ENCODE results near the gene ITGB4.

The ITGB4 gene

GRCh38 chr17:75785016-75785890 lies 64.0 kb downstream of the ITGB4 start:
- peak; percentile 83 for DNase-seq (ENCODE audit: low read depth in 1 of 2, low spot score in 1 of 2)

GRCh38 chr17:75791254-75791653 lies 70.0 kb downstream of the ITGB4 start:
- DNase-seq (ENCODE audit: low read depth in 1 of 2, low spot score in 1 of 2), result no peak

GRCh38 chr17:75793460-75793859 lies 72.2 kb downstream of the ITGB4 start:
- DNase-seq (ENCODE audit: low read depth in 1 of 2, low spot score in 1 of 2), result no peak

DNA sequence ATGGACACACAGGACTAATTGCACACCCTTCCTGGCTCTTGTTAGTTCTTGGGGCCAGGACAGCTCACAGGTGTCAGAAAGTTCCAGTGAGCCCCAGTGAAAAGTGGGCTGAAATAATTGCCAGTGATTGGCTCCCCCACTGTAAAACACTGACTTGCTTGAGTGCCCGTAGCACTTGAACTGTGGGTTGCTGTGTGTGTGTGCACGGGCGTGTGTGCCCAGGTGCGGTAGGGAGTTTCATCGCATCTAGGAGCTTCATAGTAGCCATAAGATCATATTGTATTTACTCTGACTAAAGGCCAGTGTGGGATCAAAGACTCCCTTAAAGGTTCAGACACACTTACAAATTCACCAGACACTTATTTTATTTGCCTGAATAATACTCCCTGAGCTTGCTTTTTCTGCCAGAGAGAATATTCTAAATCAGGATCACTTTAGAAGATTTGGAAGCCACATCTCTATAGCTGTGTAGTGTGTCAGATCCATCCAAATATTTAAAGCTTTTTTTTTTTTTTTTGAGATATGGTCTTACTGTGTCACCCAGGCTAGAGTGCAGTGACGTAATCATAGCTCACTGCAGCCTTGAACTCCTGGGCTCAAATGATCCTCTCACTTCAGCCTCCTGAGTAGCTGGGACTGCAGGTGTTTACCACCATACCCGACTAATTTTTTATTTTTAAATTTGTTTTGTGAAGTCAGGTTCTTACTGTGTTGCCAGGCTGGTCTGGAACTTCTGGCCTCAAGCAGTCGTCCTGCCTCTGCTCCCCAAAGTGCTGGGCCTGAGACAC lies 74.8 kb downstream of the ITGB4 start:
- DNase-seq (ENCODE audit: low read depth in 1 of 2, low spot score in 1 of 2), result no peak

DNA sequence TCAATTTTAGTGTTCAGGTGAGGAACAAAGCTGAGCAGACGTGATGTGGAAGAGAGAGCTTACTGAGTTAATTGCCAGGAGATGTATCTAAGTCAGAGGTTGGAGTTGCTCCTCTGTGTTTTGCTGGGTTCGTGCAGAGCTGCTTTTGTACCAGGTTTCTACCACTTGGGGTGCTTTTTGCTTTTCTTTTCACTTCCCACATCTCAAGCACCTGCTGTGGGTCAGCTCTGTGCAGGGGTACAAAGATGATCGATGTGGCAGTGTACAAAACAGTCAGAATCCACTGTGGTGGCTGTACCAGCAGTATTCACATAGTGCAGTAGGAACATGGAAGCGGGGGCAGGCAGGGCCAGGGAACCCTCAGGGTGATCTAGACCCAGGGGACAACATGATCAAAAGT lies 78.1 kb downstream of the ITGB4 start:
- no peak for DNase-seq (ENCODE audit: low read depth in 1 of 2, low spot score in 1 of 2)

DNA sequence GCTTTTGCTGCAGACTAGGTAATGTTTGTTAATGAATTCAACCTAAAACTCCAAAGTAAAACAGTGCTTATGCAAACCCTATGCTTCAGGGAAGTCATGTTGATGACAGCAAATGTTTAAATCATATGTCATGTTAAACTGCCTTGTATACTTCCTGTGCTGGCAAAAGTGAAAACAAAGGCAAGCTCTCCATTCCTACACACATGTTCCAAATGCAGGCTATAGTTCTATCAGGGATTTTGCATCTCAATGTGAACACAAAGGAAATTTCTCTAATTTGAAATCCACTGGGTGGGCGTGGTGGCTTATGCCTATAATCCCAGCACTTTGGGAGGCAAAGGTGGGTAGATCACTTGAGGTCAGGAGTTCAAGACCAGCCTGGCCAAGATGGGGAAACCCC lies 82.6 kb downstream of the ITGB4 start:
- DNase-seq (ENCODE audit: low read depth in 1 of 2, low spot score in 1 of 2), result no peak

DNA sequence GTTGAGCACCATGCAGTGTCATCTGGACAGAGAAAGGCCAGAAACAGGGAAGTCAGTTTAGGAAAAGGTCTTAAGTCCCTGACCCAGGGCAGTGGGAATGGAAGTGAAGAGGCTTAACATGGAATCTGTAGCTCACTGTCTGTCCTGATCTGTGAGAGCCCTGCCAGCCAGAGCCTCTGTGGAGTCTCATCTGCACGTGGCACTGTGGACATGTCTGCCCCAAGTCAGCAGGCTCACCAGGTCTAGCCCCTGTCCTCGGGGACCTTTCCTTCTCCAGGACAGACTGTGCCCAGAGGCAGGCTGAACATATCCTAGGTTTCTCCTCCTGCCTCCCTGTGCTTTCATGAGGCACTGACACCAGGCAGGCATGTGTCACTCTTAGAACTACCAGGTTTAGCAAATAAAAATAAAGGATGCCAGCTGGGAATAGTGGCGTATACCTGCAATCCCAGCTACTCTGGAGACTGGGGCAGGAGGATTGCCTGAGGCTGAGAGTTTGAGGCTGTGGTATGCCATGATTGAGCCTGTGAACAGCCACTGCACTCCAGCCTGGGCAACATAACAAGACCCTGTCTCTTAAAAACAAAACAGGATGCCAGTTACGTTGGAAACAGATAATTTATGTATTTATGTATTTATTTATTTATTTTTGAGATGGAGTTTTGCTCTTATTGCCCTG lies 85.7 kb downstream of the ITGB4 start:
- no peak for DNase-seq (ENCODE audit: low read depth in 1 of 2, low spot score in 1 of 2)

Measured in stimulated activated CD4-positive, alpha-beta T cell treated with anti-CD3 and anti-CD28 coated beads, Interleukin-15, amount 100 ng/mL, for 1 hour (primary cell).